Measurements from ENCODE around the gene FEZF1. TPM values are rescaled to one million over a fixed set of nuclear protein-coding genes. Genes with fewer than 3 reads are reported as not detected.

The FEZF1 gene
- total RNA-seq, 2 experiments from 2014 or later, result not detected

- Mint-ChIP-seq H3K4me1 (ENCODE audit: low read depth) (peaks cover 3% of the 10 kb centered on the region), H3K9me3 (no peaks in the 10 kb centered on the region), H3K4me3 (no peak overlapping the region), H3K27ac (no peak overlapping the region), H3K27me3 (peaks cover 38% of the 10 kb centered on the region), H3K36me3 (peaks cover 3% of the 10 kb centered on the region)
- CTCF ChIA-PET, result no interaction called here
- POLR2A ChIA-PET, result no interaction called here
- DNase-seq, result no peak
- intact Hi-C loops (cut with micrococcal nuclease), result no loop called here
Measured at GRCh38 chr7:122315507-122316466, 11.2 kb upstream of the FEZF1 start.

GRCh38 chr7:122314284-122314683, 9.7 kb upstream of the FEZF1 start:
- Mint-ChIP-seq H3K9me3 (no peaks in the 10 kb centered on the region), H3K4me1 (ENCODE audit: low read depth) (peaks cover 4% of the 10 kb centered on the region), H3K27me3 (peaks cover 46% of the 10 kb centered on the region), H3K4me3 (no peak overlapping the region), H3K27ac (no peak overlapping the region), H3K36me3 (peaks cover 3% of the 10 kb centered on the region)
- no peak for DNase-seq
- POLR2A ChIA-PET, result no interaction called here
- CTCF ChIA-PET, result no interaction called here
- intact Hi-C loops (cut with micrococcal nuclease), result no loop called here

- DNase-seq, result no peak
- Mint-ChIP-seq H3K4me1 (ENCODE audit: low read depth) (peaks cover 4% of the 10 kb centered on the region), H3K27me3 (peaks cover 52% of the 10 kb centered on the region), H3K4me3 (no peak overlapping the region), H3K36me3 (peaks cover 3% of the 10 kb centered on the region), H3K27ac (no peak overlapping the region), H3K9me3 (no peaks in the 10 kb centered on the region)
- POLR2A ChIA-PET, result no interaction called here
- intact Hi-C loops (cut with micrococcal nuclease), result no loop called here
- CTCF ChIA-PET, result no interaction called here
Measured at GRCh38 chr7:122312789-122313188, 8.2 kb upstream of the FEZF1 start.

GRCh38 chr7:122311734-122312450, 7.3 kb upstream of the FEZF1 start:
- Mint-ChIP-seq H3K4me1 (ENCODE audit: low read depth) (peaks cover 4% of the 10 kb centered on the region), H3K27ac (no peak overlapping the region), H3K36me3 (peaks cover 2% of the 10 kb centered on the region), H3K27me3 (peaks cover 49% of the 10 kb centered on the region), H3K4me3 (no peak overlapping the region), H3K9me3 (no peaks in the 10 kb centered on the region)
- ChIA-PET CTCF (no interaction called here), POLR2A (no interaction called here)
- no peak for DNase-seq
- intact Hi-C loops (cut with micrococcal nuclease), result no loop called here

GRCh38 chr7:122311050-122311700, 6.6 kb upstream of the FEZF1 start:
- DNase-seq, result no peak
- Mint-ChIP-seq H3K27me3 (peaks cover 54% of the 10 kb centered on the region), H3K9me3 (no peaks in the 10 kb centered on the region), H3K27ac (no peak overlapping the region), H3K4me1 (ENCODE audit: low read depth) (peaks cover 4% of the 10 kb centered on the region), H3K36me3 (peaks cover 2% of the 10 kb centered on the region), H3K4me3 (no peak overlapping the region)
- ChIA-PET POLR2A (no interaction called here), CTCF (no interaction called here)
- intact Hi-C loops (cut with micrococcal nuclease), result no loop called here

GRCh38 chr7:122310119-122311021, 5.8 kb upstream of the FEZF1 start:
- intact Hi-C loops (cut with micrococcal nuclease), result no loop called here
- POLR2A ChIA-PET, result no interaction called here
- CTCF ChIA-PET, result no interaction called here
- Mint-ChIP-seq H3K4me3 (no peak overlapping the region), H3K4me1 (ENCODE audit: low read depth) (peaks cover 4% of the 10 kb centered on the region), H3K9me3 (no peaks in the 10 kb centered on the region), H3K27ac (no peak overlapping the region), H3K27me3 (peaks cover 54% of the 10 kb centered on the region), H3K36me3 (no peaks in the 10 kb centered on the region)
- no peak for DNase-seq

- POLR2A ChIA-PET, result no interaction called here
- no peak for DNase-seq
- Mint-ChIP-seq H3K27me3 (peaks cover 52% of the 10 kb centered on the region), H3K4me1 (ENCODE audit: low read depth) (peaks cover 4% of the 10 kb centered on the region), H3K36me3 (no peaks in the 10 kb centered on the region), H3K27ac (no peak overlapping the region), H3K9me3 (no peaks in the 10 kb centered on the region), H3K4me3 (no peak overlapping the region)
- CTCF ChIA-PET, result no interaction called here
- intact Hi-C loops (cut with micrococcal nuclease), result no loop called here
Measured at GRCh38 chr7:122309421-122309820, 4.9 kb upstream of the FEZF1 start.

GRCh38 chr7:122307228-122307621, 2.7 kb upstream of the FEZF1 start:
- H3K27me3 Mint-ChIP-seq, result peaks cover 63% of the 10 kb centered on the region
- no peaks in the 10 kb centered on the region for H3K9me3 Mint-ChIP-seq
- H3K4me3 Mint-ChIP-seq, result no peak overlapping the region
- no peak overlapping the region for H3K27ac Mint-ChIP-seq
- no peak for DNase-seq
- peaks cover 4% of the 10 kb centered on the region for H3K4me1 Mint-ChIP-seq (ENCODE audit: low read depth)
- intact Hi-C loops (cut with micrococcal nuclease), result no loop called here
- CTCF ChIA-PET, result no interaction called here
- H3K36me3 Mint-ChIP-seq, result no peaks in the 10 kb centered on the region
- POLR2A ChIA-PET, result no interaction called here

GRCh38 chr7:122306320-122307227, 2.0 kb upstream of the FEZF1 start:
- no peak overlapping the region for H3K4me3 Mint-ChIP-seq
- intact Hi-C loops (cut with micrococcal nuclease), result no loop called here
- no peaks in the 10 kb centered on the region for H3K9me3 Mint-ChIP-seq
- H3K27ac Mint-ChIP-seq, result no peak overlapping the region
- no peak for DNase-seq
- H3K4me1 Mint-ChIP-seq (ENCODE audit: low read depth), result peaks cover 4% of the 10 kb centered on the region
- ChIA-PET POLR2A (no interaction called here), CTCF (no interaction called here)
- H3K36me3 Mint-ChIP-seq, result no peaks in the 10 kb centered on the region
- H3K27me3 Mint-ChIP-seq, result peaks cover 62% of the 10 kb centered on the region

- no peaks in the 10 kb centered on the region for H3K36me3 Mint-ChIP-seq
- no peak overlapping the region for H3K4me3 Mint-ChIP-seq
- no peak for DNase-seq
- no peak overlapping the region for H3K27ac Mint-ChIP-seq
- CTCF ChIA-PET, result no interaction called here
- H3K27me3 Mint-ChIP-seq, result peaks cover 64% of the 10 kb centered on the region
- no peaks in the 10 kb centered on the region for H3K9me3 Mint-ChIP-seq
- POLR2A ChIA-PET, result no interaction called here
- H3K4me1 Mint-ChIP-seq (ENCODE audit: low read depth), result no peaks in the 10 kb centered on the region
- intact Hi-C loops (cut with micrococcal nuclease), result no loop called here
Measured at GRCh38 chr7:122305475-122306319, 1.1 kb upstream of the FEZF1 start.
